GM19452 (cell line): ENCODE results near the gene SKIC8.

ENCODE experiments used
- ATAC-seq: cut with Tn5 transposase; IDR thresholded peaks from one replicate; pipeline ENCODE4 v1.9.1; 2021; ENCODE audit not compliant: unreplicated experiment

The SKIC8 gene

DNA sequence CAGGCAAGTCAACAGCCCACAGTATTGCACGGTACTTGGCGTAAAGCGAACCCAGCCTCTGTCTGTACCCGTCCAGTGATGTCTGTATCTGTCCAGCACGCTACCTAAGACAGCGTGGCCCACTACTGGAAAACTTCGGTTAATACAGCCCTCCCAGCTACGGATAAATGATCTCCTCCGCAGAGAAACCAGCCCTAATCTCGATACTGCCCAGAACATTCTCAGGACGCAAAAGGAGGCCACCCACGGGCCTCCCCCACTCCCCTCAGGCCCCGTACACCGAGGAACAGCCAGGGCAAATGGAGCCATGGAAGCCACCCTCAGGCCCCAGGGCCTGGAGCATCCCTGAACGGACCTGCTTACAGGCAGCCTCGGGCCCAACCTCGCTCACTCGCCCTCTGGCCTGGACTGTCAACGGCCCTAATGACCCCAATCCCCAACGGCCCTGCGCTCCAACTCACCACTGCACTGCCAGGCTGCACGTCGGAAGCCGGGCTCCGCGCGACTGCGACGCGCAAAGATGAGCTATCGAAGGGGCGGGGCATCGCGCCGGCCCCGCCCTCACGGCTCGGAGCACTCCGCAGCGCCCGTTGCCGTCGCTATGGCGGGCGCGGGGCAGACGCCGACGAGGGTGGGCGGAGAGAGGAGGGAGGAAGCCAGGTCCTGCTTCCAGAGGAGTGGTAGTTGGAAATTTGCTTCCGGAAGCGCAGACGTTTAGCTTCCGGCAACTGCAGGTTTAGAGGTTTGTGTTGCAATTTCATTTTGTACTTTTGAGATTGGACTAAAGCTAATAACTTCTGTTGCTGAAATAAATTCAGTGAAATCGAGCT lies at the start of gene SKIC8:
SKIC8 (minus strand) TSS at position 509 of the 830 bp plus-strand sequence. CDS start 3,923 bp downstream, outside the sequence.
- ATAC-seq, result peak; percentile 79

- no peak for ATAC-seq
Measured at GRCh38 chr15:78347586-78348543, 48.5 kb upstream of the SKIC8 start.

GRCh38 chr15:78345396-78346125 lies 46.2 kb upstream of the SKIC8 start:
- ATAC-seq, result no peak

- ATAC-seq, result no peak
Measured at GRCh38 chr15:78343276-78344060, 44.1 kb upstream of the SKIC8 start.

DNA sequence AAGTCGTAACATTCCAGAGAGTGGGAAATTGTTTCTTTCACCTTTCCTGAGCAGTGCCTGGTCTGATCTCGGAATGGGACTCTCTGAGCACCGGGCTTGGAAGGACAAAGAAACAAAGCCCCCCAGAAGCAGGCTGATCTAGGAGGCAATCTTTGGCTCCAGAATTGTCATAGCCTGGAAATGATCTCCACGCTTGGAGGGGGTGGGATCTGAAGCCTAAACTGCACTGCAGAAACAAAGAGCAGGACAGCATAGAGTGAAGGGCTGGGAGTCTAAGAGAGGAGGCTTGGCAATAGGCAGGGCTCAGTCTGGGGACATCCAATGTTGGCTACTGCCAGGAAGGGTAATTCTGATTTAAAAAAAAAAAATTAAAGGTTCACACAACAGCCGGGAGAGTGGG lies 42.6 kb upstream of the SKIC8 start:
- ATAC-seq, result no peak

DNA sequence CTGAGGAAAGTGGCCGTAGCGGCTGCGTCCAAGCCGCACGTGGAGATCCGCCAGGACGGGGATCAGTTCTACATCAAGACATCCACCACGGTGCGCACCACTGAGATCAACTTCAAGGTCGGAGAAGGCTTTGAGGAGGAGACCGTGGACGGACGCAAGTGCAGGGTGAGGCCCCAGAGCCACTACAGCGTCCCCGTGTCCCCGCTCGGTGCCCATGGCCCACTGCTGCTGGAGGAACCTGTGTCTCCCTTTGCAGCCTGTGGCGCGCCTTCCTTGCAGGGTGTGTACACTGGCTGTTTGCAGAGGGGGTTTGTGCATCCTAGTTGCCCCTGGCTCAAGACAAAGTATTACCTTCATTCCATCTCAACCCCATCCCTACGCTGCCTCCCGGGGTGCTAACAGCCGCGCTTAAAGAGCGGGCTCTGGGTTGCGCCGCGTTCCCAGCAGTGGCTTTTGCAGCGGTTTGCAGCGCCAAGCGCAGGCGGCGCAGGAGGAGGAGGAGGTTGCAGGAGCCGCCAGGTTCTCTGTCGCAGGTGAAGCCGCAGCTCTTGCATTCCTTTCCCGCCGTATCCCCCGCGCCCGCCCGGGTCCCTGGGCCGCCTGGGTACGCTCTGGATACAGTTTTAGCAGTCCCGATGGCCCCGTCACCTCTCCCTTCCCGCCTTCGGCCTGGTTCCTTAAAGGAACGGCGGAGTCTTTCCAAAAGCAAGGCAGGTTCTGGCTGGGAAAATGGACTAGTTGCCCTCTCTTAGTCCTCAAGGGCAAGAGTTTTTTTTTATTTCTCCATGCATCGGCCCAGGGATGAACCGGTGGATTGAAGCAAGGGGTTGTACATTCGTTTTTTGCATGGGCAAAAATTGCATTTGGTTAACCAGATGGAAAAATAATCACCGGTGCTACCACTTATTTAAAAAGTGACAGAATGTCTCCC lies 41.9 kb upstream of the SKIC8 start:
- no peak for ATAC-seq

GRCh38 chr15:78340231-78341056 lies 41.0 kb upstream of the SKIC8 start, which contains the start of gene CRABP1:
Gene CRABP1 (plus strand): TSS chr15:78340353. CDS start chr15:78340429, 76 bp downstream.
- ATAC-seq, result no peak

DNA sequence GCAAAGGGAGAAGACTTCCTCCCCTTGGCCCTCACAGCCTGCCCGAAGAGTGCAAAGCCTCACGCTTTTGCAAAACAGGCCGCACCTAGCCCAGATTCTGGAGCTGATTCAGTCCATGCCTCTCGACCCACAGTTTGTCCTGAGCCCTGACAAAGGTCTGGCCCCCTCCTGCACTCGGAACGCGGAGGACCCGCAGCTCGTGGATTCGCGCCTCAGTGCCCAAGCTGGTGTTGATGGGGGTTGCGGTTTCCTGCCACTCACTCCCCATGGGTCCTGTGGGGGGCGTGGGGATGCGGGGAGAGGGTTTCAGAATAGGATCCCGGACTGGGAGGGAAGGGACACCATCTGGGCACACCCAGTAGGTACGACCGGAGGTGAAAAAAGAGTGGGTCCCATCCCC lies 40.1 kb upstream of the SKIC8 start:
- no peak for ATAC-seq

- no peak for ATAC-seq
Measured at GRCh38 chr15:78338781-78339180, 39.4 kb upstream of the SKIC8 start.

DNA sequence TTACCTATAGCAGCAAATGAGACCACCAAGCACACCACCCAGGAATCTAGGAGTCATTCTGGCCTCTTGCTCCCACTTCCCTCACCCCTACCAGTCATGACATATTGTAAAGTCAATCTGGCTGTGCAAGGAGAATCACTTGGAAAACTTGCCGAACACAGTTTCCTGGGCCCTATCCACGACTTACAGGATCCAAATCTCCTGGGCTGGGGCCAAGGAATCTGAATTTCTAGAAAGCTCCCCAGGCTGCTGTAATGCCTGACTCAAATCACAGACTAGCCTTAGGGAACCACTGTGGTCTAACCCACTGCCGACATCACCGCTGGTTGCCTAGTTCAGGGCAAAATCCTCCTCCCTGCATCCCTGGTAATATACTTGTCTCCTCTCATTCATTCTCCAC lies 36.6 kb upstream of the SKIC8 start:
- no peak for ATAC-seq

DNA sequence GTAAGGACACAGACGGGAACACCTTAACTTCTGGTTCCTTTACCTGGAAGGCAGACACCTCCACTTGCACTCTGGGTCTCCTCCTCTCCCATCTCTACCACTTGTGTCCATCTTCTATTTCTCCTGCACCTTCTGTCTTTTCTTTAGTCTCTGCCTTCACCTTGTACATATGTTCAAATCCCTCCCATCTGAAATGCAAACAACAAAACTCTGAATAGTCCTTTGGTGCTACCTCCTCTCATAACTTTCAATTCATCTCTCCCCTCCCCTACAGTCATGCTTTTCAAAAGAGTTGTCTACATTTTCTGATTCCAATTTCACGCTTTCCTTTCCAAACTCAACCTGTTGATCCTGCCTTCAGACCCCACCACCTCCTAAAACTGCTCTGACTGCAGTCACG lies 35.4 kb upstream of the SKIC8 start:
- ATAC-seq, result no peak

GRCh38 chr15:78329625-78330024 lies 30.2 kb upstream of the SKIC8 start:
- no peak for ATAC-seq

- ATAC-seq, result no peak
Measured at GRCh38 chr15:78327466-78327865, 28.1 kb upstream of the SKIC8 start.

DNA sequence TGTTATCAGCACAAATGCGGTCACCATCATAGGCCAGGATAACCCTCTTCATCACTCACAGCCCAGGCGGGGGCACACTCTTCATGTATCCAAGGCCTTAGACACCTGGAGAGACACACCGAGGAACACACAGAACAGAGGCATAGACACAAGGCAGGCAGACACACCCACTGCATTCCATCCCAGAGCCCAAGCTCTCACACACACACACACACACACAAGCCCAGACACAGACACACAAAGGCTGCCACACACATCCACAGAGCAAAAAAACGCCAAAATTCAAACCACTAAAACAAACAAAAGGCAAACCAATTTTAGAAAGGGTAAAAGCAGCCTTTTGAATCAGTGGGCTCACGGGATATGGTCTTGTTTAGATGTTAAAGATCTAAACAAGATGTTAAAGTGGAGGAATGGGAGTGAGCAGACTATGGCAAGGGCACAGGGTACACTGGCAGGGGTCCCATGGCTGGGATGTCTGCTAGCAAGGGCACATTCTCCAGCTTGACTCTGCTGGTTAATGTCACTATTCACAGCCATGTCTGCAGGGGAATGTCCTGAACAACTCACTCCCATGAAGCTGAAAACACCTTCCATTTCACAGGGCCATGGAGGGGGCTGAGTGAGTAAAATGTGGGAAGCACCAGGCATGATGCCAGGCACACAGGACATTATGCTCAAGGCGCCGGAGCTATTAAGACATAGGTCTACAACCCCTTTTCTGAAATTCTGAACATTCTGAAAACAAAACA lies 25.9 kb upstream of the SKIC8 start:
- ATAC-seq, result no peak

GRCh38 chr15:78324144-78324543 lies 24.7 kb upstream of the SKIC8 start:
- ATAC-seq, result no peak

GRCh38 chr15:78323693-78324092 lies 24.3 kb upstream of the SKIC8 start:
- ATAC-seq, result no peak

DNA sequence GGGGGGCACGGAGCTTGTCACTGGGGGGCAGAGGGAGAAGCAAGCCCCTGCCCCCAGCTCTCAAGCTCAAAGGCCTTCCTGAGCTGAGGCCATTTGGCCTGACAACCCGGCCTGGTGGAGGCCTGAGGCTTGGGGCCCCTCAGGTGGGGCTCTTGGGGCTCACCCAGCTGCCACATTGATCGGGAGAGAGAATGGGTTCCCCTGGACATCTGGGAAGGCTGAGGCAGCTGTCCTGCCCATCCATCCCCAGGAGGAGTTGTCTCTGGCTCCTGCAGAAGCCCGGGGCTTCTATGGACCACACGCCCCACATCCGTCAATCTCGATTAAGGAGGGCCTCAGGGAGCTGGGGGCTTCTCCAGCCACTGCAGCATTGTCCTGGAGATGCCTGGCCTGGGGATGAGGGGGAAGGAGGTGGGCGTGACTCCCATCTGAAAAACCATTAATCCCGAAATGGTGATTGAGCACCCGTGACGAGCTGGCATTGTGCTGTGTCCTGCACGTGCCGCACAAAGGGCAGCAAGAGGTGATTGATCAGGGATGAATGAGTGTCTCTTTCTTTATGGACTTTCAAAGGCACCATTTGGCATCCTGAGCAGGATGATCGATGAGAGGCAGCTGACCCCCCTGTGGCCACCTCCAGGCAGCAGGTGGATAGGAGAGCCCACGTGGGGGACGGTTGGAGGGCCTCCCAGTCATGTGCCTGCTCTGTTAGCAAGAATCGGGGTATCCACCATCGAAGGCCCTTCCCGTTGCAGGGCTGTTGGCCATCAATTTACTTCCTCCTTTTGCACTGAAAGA lies 23.5 kb upstream of the SKIC8 start:
- no peak for ATAC-seq
